SU-DHL-6 (cell line): ENCODE measurements around the gene KCNC1.

Source experiments
- CTCF ChIP-seq: fragments of 200-600 bp; sonication (generic); IDR thresholded peaks from one replicate; pipeline ENCODE4 v1.5.1; 2017; ENCODE audit warnings: antibody characterized with exemption, mild to moderate bottlenecking, low read length, moderate library complexity; ENCODE audit not compliant: insufficient read depth, poor library complexity, severe bottlenecking
- EZH2phosphoT487 ChIP-seq: fragments of 200-600 bp; sonication (generic), shearing (Covaris generic); conservative IDR thresholded peaks from 2 replicates; pipeline ENCODE4 v1.6.1; 2018; ENCODE audit warnings: mild to moderate bottlenecking, antibody characterized with exemption, low read length, moderate library complexity, mixed read lengths

GRCh38 chr11:17686231-17686980 is 48.2 kb upstream of the KCNC1 start:
- TF ChIP-seq CTCF, result no peak
- no peak for TF ChIP-seq EZH2phosphoT487
